ENCODE results near the gene COA3. TPM values are rescaled to one million over a fixed set of nuclear protein-coding genes. Genes with fewer than 3 reads are reported as not detected.

COA3 gene
- total and polyA plus RNA-seq, 2 experiments from 2014 or later = 81.2 to 138 TPM

DNA sequence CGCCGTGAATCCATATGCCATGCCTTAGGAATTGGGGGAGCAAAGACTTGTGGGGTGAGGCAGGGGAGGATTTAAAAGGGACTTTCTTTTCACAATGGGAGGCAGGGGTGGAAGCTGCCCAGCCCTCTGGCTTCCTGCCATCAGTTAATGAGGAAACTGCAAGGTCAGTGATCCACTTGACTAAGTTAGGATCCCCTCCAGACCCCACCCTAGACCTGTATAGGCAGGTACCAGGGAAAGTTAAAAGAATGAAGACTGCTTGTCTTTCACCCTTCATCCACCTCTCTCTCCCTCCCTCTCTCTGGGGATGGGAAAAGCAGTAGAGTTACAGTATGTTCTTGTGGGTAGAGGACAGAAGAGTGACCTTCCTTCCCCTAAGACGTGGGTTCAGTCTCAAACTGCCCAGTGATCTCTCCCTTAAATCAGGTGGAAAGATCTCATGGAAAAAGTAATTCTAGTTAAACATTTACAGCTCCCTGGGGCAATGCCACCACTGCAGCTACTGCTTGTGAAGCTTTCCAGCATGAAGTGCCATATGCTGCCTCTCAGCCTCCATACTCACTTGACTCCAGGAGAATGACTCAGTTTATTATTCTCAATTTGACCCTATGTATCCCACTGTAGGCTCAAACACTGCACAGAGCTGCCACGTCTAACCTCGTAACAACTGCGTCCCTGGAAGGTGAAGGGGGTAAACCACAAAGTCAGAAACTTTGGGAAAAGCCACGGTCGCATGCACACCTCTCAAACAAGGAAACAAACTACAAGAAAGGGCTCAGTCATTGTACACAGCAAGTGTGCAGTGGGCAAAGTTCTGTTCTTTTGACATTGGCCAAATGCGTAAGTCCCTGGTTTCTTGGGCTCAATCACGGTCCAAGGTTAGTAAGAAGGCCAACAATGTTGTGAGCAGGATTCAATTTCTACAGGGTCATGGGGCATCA, 1.2 kb downstream of the COA3 start:
- Mint-ChIP-seq H3K4me1 (peaks cover 5% of the 10 kb centered on the region; the same call in 1 of the 3 replicates), H3K4me3 (peak overlapping the region; percentile 94), H3K9me3 (peaks cover 14% of the 10 kb centered on the region), H3K36me3 (ENCODE audit: low read depth) (peaks cover 13% of the 10 kb centered on the region), H3K27me3 (ENCODE audit: insufficient read depth, low read depth, poor library complexity) (peaks cover 19% of the 10 kb centered on the region), H3K27ac (no peak overlapping the region)
- ATAC-seq (no peak), DNase-seq (ENCODE audit: low spot score) (no peak)
- Histone ChIP-seq H4K20me1 (replicated peaks; ENCODE audit: insufficient read depth) (no peaks in the 10 kb centered on the region), H3K4me3 (peak overlapping the region; percentile 90), H3K36me3 (ENCODE audit: insufficient read depth) (no peaks in the 10 kb centered on the region), H2AFZ (no peak overlapping the region), H3K4me1 (ENCODE audit: insufficient read depth) (peaks cover 6% of the 10 kb centered on the region; the same call in 1 of the 2 replicates), H3K27ac (ENCODE audit: low read depth) (no peak overlapping the region), H3K4me2 (peak overlapping the region; percentile 80), H3K9me2 (ENCODE audit: insufficient read depth) (no peaks in the 10 kb centered on the region), H3K79me2 (replicated peaks; ENCODE audit: insufficient read depth) (peaks cover 8% of the 10 kb centered on the region), H3K27me3 (ENCODE audit: insufficient read depth) (peaks cover 18% of the 10 kb centered on the region), H3F3A (replicated peaks; ENCODE audit: low read depth) (no peaks in the 10 kb centered on the region)
- TF ChIP-seq POLR2AphosphoS5 (IDR thresholded peaks at IDR 0.05; ENCODE audit: low read depth) = no peak
- TF ChIP-seq, protein P1, sequence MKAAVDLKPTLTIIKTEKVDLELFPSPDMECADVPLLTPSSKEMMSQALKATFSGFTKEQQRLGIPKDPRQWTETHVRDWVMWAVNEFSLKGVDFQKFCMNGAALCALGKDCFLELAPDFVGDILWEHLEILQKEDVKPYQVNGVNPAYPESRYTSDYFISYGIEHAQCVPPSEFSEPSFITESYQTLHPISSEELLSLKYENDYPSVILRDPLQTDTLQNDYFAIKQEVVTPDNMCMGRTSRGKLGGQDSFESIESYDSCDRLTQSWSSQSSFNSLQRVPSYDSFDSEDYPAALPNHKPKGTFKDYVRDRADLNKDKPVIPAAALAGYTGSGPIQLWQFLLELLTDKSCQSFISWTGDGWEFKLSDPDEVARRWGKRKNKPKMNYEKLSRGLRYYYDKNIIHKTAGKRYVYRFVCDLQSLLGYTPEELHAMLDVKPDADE (IDR thresholded peaks at IDR 0.05) = no peak
- TF ChIP-seq CREB1 (CRISPR knock-in tag; IDR thresholded peaks at IDR 0.05; ENCODE audit: low read depth) = no peak
- TF ChIP-seq, protein P2, sequence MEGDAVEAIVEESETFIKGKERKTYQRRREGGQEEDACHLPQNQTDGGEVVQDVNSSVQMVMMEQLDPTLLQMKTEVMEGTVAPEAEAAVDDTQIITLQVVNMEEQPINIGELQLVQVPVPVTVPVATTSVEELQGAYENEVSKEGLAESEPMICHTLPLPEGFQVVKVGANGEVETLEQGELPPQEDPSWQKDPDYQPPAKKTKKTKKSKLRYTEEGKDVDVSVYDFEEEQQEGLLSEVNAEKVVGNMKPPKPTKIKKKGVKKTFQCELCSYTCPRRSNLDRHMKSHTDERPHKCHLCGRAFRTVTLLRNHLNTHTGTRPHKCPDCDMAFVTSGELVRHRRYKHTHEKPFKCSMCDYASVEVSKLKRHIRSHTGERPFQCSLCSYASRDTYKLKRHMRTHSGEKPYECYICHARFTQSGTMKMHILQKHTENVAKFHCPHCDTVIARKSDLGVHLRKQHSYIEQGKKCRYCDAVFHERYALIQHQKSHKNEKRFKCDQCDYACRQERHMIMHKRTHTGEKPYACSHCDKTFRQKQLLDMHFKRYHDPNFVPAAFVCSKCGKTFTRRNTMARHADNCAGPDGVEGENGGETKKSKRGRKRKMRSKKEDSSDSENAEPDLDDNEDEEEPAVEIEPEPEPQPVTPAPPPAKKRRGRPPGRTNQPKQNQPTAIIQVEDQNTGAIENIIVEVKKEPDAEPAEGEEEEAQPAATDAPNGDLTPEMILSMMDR (conservative IDR thresholded peaks at IDR 0.05; ENCODE audit: low read depth in 2 of 2) = no peak

DNA sequence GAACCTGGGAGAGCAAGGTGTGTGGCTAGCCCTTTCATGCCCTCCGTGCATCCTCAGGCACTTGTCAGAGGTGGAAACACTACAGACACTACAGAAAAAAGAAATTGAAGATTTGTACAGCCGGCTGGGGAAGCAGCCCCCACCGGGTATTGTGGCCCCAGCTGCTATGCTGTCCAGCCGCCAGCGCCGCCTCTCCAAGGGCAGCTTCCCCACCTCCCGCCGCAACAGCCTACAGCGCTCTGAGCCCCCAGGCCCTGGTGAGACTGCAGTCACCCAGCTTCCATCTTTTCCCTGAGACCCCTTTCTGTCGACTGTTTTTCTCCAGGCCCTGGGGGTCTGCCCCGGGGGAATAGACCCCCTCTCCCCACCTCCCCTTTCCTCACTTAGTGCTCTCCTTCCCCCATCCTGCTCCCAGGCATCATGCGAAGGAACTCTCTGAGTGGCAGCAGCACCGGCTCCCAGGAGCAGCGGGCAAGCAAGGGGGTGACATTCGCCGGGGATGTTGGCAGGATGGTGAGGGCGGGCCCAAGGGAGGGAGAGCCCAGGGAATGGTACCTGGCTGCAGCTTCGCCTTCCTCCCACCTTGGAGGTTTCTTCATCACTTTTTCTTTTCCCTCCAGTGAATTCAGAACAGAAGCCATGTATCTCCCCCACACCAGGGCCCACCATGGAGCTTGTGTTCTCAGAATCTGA, 2.3 kb downstream of the COA3 start:
- H4K20me1 ChIP-seq (replicated peaks; ENCODE audit: insufficient read depth) = no peaks in the 10 kb centered on the region
- H3K27me3 ChIP-seq (ENCODE audit: insufficient read depth) = peaks cover 14% of the 10 kb centered on the region
- H3K36me3 ChIP-seq (ENCODE audit: insufficient read depth) = no peaks in the 10 kb centered on the region
- Mint-ChIP-seq H3K4me3 (no peak overlapping the region), H3K9me3 (peaks cover 14% of the 10 kb centered on the region), H3K4me1 (peaks cover 5% of the 10 kb centered on the region; the same call in 1 of the 3 replicates), H3K27ac (no peak overlapping the region), H3K36me3 (ENCODE audit: low read depth) (peaks cover 13% of the 10 kb centered on the region), H3K27me3 (ENCODE audit: insufficient read depth, low read depth, poor library complexity) (peaks cover 19% of the 10 kb centered on the region)
- H3K9me2 ChIP-seq (ENCODE audit: insufficient read depth) = no peaks in the 10 kb centered on the region
- no peak overlapping the region for H3K4me2 ChIP-seq
- ATAC-seq (no peak), DNase-seq (ENCODE audit: low spot score) (no peak)
- H2AFZ ChIP-seq = no peak overlapping the region
- no peak overlapping the region for H3K27ac ChIP-seq (ENCODE audit: low read depth)
- H3K4me3 ChIP-seq = no peak overlapping the region
- H3K4me1 ChIP-seq (ENCODE audit: insufficient read depth) = peaks cover 6% of the 10 kb centered on the region; the same call in 1 of the 2 replicates
- H3K79me2 ChIP-seq (replicated peaks; ENCODE audit: insufficient read depth) = peaks cover 8% of the 10 kb centered on the region
- H3F3A ChIP-seq (replicated peaks; ENCODE audit: low read depth) = no peaks in the 10 kb centered on the region
- TF ChIP-seq, protein P3, sequence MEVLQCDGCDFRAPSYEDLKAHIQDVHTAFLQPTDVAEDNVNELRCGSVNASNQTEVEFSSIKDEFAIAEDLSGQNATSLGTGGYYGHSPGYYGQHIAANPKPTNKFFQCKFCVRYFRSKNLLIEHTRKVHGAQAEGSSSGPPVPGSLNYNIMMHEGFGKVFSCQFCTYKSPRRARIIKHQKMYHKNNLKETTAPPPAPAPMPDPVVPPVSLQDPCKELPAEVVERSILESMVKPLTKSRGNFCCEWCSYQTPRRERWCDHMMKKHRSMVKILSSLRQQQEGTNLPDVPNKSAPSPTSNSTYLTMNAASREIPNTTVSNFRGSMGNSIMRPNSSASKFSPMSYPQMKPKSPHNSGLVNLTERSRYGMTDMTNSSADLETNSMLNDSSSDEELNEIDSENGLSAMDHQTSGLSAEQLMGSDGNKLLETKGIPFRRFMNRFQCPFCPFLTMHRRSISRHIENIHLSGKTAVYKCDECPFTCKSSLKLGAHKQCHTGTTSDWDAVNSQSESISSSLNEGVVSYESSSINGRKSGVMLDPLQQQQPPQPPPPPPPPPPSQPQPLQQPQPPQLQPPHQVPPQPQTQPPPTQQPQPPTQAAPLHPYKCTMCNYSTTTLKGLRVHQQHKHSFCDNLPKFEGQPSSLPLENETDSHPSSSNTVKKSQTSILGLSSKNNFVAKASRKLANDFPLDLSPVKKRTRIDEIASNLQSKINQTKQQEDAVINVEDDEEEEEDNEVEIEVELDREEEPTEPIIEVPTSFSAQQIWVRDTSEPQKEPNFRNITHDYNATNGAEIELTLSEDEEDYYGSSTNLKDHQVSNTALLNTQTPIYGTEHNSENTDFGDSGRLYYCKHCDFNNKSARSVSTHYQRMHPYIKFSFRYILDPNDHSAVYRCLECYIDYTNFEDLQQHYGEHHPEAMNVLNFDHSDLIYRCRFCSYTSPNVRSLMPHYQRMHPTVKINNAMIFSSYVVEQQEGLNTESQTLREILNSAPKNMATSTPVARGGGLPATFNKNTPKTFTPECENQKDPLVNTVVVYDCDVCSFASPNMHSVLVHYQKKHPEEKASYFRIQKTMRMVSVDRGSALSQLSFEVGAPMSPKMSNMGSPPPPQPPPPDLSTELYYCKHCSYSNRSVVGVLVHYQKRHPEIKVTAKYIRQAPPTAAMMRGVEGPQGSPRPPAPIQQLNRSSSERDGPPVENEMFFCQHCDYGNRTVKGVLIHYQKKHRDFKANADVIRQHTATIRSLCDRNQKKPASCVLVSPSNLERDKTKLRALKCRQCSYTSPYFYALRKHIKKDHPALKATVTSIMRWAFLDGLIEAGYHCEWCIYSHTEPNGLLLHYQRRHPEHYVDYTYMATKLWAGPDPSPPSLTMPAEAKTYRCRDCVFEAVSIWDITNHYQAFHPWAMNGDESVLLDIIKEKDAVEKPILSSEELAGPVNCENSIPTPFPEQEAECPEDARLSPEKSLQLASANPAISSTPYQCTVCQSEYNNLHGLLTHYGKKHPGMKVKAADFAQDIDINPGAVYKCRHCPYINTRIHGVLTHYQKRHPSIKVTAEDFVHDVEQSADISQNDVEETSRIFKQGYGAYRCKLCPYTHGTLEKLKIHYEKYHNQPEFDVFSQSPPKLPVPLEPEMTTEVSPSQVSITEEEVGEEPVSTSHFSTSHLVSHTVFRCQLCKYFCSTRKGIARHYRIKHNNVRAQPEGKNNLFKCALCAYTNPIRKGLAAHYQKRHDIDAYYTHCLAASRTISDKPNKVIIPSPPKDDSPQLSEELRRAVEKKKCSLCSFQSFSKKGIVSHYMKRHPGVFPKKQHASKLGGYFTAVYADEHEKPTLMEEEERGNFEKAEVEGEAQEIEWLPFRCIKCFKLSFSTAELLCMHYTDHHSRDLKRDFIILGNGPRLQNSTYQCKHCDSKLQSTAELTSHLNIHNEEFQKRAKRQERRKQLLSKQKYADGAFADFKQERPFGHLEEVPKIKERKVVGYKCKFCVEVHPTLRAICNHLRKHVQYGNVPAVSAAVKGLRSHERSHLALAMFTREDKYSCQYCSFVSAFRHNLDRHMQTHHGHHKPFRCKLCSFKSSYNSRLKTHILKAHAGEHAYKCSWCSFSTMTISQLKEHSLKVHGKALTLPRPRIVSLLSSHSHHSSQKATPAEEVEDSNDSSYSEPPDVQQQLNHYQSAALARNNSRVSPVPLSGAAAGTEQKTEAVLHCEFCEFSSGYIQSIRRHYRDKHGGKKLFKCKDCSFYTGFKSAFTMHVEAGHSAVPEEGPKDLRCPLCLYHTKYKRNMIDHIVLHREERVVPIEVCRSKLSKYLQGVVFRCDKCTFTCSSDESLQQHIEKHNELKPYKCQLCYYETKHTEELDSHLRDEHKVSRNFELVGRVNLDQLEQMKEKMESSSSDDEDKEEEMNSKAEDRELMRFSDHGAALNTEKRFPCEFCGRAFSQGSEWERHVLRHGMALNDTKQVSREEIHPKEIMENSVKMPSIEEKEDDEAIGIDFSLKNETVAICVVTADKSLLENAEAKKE (CRISPR knock-in tag; IDR thresholded peaks at IDR 0.05) = no peak
- TF ChIP-seq, protein P1 (IDR thresholded peaks at IDR 0.05) = no peak

Data from GM23338 (cell line).